C4-2B (cell line): ENCODE results near the gene LARGE1.

Experiments
- ZFX ChIP-seq: fragments of 450-650 bp; IDR thresholded peaks from 2 replicates; pipeline ENCODE4 v1.6.1; 2017
- TF ChIP-seq, protein P1 (sequence below): fragments of 450-650 bp; conservative IDR thresholded peaks from 2 replicates; pipeline ENCODE4 v1.5.1; 2017; ENCODE audit warnings: mild to moderate bottlenecking

DNA sequence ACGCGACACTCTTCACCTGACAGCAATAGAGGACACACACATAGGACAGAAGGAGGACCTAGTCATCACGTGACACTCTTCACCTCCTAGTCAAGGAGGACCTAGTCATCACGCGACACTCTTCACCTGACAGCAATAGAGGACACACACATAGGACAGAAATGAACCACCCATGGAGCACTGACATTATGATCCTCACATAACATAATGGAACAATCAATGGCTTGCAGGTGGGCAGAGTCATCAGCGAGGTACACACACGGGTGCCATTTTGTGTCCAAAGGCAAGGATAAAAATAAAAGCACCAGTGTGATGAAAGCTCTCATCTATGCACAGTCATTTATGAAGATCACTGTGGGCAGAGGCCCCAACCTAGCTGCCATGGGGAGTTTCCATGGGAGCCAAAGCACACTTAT, 354.7 kb downstream of the LARGE1 start:
- TF ChIP-seq, protein P1, sequence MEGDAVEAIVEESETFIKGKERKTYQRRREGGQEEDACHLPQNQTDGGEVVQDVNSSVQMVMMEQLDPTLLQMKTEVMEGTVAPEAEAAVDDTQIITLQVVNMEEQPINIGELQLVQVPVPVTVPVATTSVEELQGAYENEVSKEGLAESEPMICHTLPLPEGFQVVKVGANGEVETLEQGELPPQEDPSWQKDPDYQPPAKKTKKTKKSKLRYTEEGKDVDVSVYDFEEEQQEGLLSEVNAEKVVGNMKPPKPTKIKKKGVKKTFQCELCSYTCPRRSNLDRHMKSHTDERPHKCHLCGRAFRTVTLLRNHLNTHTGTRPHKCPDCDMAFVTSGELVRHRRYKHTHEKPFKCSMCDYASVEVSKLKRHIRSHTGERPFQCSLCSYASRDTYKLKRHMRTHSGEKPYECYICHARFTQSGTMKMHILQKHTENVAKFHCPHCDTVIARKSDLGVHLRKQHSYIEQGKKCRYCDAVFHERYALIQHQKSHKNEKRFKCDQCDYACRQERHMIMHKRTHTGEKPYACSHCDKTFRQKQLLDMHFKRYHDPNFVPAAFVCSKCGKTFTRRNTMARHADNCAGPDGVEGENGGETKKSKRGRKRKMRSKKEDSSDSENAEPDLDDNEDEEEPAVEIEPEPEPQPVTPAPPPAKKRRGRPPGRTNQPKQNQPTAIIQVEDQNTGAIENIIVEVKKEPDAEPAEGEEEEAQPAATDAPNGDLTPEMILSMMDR: no peak
- no peak for TF ChIP-seq ZFX
